Neural progenitor cell (in vitro differentiated cells): ENCODE measurements around the gene TANC1. TPM values are rescaled to one million over a fixed set of nuclear protein-coding genes. Genes with fewer than 3 reads are reported as not detected.

ENCODE experiments used
- DNase-seq: peaks from one replicate; pipeline ENCODE4 v3.0.0-alpha.2; 2016; ENCODE audit warnings: low spot score
- H2AFZ ChIP-seq: fragments of 200-600 bp; sonication (generic); replicated peaks from 2 replicates; pipeline ENCODE4 v1.6.1; 2016; ENCODE audit warnings: antibody characterized with exemption
- H3F3A ChIP-seq: fragments of 200-600 bp; sonication (generic); 2 replicates; pipeline ENCODE4 v1.6.1; 2016; ENCODE audit warnings: antibody characterized with exemption, low read depth
- H3K27ac ChIP-seq: fragments of 200-600 bp; sonication (generic); 2 replicates; pipeline ENCODE4 v1.5.1; 2016; ENCODE audit warnings: mild to moderate bottlenecking
- H3K27me3 ChIP-seq: fragments of 200-600 bp; sonication (generic); 2 replicates; pipeline ENCODE4 v1.6.1; 2016; ENCODE audit warnings: mild to moderate bottlenecking, moderate library complexity
- H3K36me3 ChIP-seq: fragments of 200-600 bp; sonication (generic); 2 replicates; pipeline ENCODE4 v1.5.1; 2016
- H3K4me1 ChIP-seq: fragments of 200-600 bp; sonication (generic); 2 replicates; pipeline ENCODE4 v1.6.1; 2016; ENCODE audit warnings: mixed run types
- H3K4me2 ChIP-seq: fragments of 200-600 bp; sonication (generic); 2 replicates; pipeline ENCODE4 v1.6.1; 2016
- H3K4me3 ChIP-seq: fragments of 200-600 bp; sonication (generic); 2 replicates; pipeline ENCODE4 v1.5.1; 2016
- H3K79me2 ChIP-seq: fragments of 200-600 bp; sonication (generic); 2 replicates; pipeline ENCODE4 v1.6.1; 2016; ENCODE audit warnings: low read depth
- H3K9ac ChIP-seq: fragments of 200-600 bp; sonication (generic); 2 replicates; pipeline ENCODE4 v1.6.1; 2016
- H3K9me3 ChIP-seq: fragments of 200-600 bp; sonication (generic); 2 replicates; pipeline ENCODE4 v1.5.1; 2016; ENCODE audit warnings: low read depth
- H4K20me1 ChIP-seq: fragments of 200-600 bp; sonication (generic); 2 replicates; pipeline ENCODE4 v1.6.1; 2016; ENCODE audit warnings: low read depth
- H3K27ac Mint-ChIP-seq: 3 replicates; pipeline ENCODE4 v1.8.0; 2021; ENCODE audit warnings: mixed read lengths
- H3K27me3 Mint-ChIP-seq: 2 replicates; pipeline ENCODE4 v1.8.0; 2022; ENCODE audit warnings: low read depth, mild to moderate bottlenecking, inconsistent platforms, moderate library complexity, mixed read lengths; ENCODE audit not compliant: insufficient read depth
- H3K36me3 Mint-ChIP-seq: 3 replicates; pipeline ENCODE4 v1.8.0; 2021; ENCODE audit warnings: mixed read lengths
- H3K4me1 Mint-ChIP-seq: 3 replicates; pipeline ENCODE4 v1.8.0; 2021; ENCODE audit warnings: mixed read lengths
- H3K4me3 Mint-ChIP-seq: 3 replicates; pipeline ENCODE4 v1.8.0; 2021; ENCODE audit warnings: mild to moderate bottlenecking, moderate library complexity, mixed read lengths
- H3K9me3 Mint-ChIP-seq: 3 replicates; pipeline ENCODE4 v1.8.0; 2020; ENCODE audit warnings: mixed read lengths
- CTCF ChIP-seq: fragments of 200-600 bp; sonication (generic); IDR thresholded peaks from 2 replicates; pipeline ENCODE4 v1.5.1; 2017; ENCODE audit warnings: antibody characterized with exemption, mild to moderate bottlenecking
- EZH2 ChIP-seq: fragments of 200-600 bp; sonication (generic); IDR thresholded peaks from 2 replicates; pipeline ENCODE4 v1.6.1; 2017; ENCODE audit warnings: antibody characterized with exemption, mild to moderate bottlenecking, moderate library complexity
- EZH2phosphoT487 ChIP-seq: fragments of 200-600 bp; sonication (generic); IDR thresholded peaks from 2 replicates; pipeline ENCODE4 v1.6.1; 2017; ENCODE audit warnings: antibody characterized with exemption
- total RNA-seq: library from RNA; depleted of rRNA; stranded (reverse); fragments of >200 nt; gene quantifications from 2 replicates; pipeline ENCODE4 v1.2.3, GENCODE V29; 2015; ENCODE audit warnings: low replicate concordance

TANC1 gene
- total RNA-seq, 1 donor from 2014 or later, result 11.9 TPM

DNA sequence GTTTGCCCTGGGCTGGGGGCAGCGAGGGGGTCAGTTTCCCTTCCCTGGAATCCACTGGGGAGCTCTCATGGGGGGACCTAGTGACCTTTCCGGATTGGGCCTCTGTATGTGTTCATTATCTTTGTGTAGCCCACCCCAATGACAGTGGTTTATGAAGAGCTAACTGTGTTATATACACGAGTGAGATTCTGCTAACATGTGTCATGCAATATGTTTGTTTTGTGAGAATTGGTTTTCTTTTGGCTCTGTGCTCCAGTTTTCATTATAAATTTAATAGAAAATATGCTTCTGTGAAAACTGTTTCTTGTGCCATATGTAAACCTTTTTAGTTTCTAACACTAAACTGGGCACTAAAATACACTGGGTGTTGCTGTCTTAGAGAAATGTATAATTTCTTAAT is 207.5 kb downstream of the TANC1 start:
- Mint-ChIP-seq H3K4me1 (peaks cover 22% of the 10 kb centered on the region), H3K4me3 (no peak overlapping the region), H3K9me3 (no peaks in the 10 kb centered on the region), H3K27ac (no peak overlapping the region), H3K36me3 (peaks cover 28% of the 10 kb centered on the region), H3K27me3 (peaks cover 7% of the 10 kb centered on the region)
- H3K4me1 ChIP-seq, result peaks cover 6% of the 10 kb centered on the region
- no peaks in the 10 kb centered on the region for H3K79me2 ChIP-seq
- H4K20me1 ChIP-seq, result no peaks in the 10 kb centered on the region
- H2AFZ ChIP-seq, result no peak overlapping the region
- no peaks in the 10 kb centered on the region for H3K36me3 ChIP-seq
- no peaks in the 10 kb centered on the region for H3F3A ChIP-seq
- no peak overlapping the region for H3K27ac ChIP-seq
- no peak for DNase-seq
- H3K27me3 ChIP-seq, result no peaks in the 10 kb centered on the region
- no peak overlapping the region for H3K9ac ChIP-seq
- no peak overlapping the region for H3K4me3 ChIP-seq
- H3K4me2 ChIP-seq, result no peak overlapping the region
- no peaks in the 10 kb centered on the region for H3K9me3 ChIP-seq
- TF ChIP-seq CTCF, result no peak
- TF ChIP-seq EZH2, result no peak
- no peak for TF ChIP-seq EZH2phosphoT487

DNA sequence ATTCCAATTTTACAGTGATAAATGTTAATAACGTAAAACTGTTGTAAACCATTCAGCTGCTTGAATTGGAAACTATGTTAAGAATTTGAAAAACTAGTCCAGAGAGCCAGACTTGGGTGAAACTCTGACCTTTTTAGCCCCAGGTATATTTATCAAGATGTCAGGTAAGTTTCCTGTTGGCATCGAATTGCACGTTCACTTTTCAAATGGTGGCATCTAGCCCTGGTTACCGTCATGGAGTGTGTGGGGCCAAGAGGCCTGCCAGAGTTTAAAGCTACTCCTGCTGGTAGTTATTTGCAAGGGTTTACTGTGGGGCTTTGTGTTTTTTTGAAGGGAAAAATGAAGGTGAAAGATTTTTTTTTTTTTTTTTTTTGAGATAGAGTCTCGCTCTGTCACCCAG is 208.1 kb downstream of the TANC1 start:
- H3K4me2 ChIP-seq, result no peak overlapping the region
- H3K79me2 ChIP-seq, result no peaks in the 10 kb centered on the region
- no peak overlapping the region for H3K4me3 ChIP-seq
- no peaks in the 10 kb centered on the region for H4K20me1 ChIP-seq
- Mint-ChIP-seq H3K27ac (no peak overlapping the region), H3K9me3 (no peaks in the 10 kb centered on the region), H3K27me3 (peaks cover 7% of the 10 kb centered on the region), H3K4me3 (no peak overlapping the region), H3K36me3 (peaks cover 26% of the 10 kb centered on the region), H3K4me1 (peaks cover 22% of the 10 kb centered on the region)
- H3K27ac ChIP-seq, result no peak overlapping the region
- no peaks in the 10 kb centered on the region for H3K9me3 ChIP-seq
- peaks cover 6% of the 10 kb centered on the region for H3K4me1 ChIP-seq
- TF ChIP-seq EZH2phosphoT487 (no peak), EZH2 (no peak), CTCF (no peak)
- no peaks in the 10 kb centered on the region for H3F3A ChIP-seq
- DNase-seq, result no peak
- no peak overlapping the region for H2AFZ ChIP-seq
- no peaks in the 10 kb centered on the region for H3K36me3 ChIP-seq
- no peaks in the 10 kb centered on the region for H3K27me3 ChIP-seq
- no peak overlapping the region for H3K9ac ChIP-seq

GRCh38 chr2:159177357-159177756 is 208.9 kb downstream of the TANC1 start:
- Histone ChIP-seq H3F3A (no peaks in the 10 kb centered on the region), H3K79me2 (no peaks in the 10 kb centered on the region), H3K4me1 (peaks cover 6% of the 10 kb centered on the region), H3K4me2 (no peak overlapping the region), H2AFZ (no peak overlapping the region), H3K9me3 (no peaks in the 10 kb centered on the region), H4K20me1 (no peaks in the 10 kb centered on the region), H3K27ac (no peak overlapping the region), H3K4me3 (no peak overlapping the region), H3K27me3 (no peaks in the 10 kb centered on the region), H3K9ac (no peak overlapping the region), H3K36me3 (no peaks in the 10 kb centered on the region)
- no peak for DNase-seq
- Mint-ChIP-seq H3K4me1 (peaks cover 22% of the 10 kb centered on the region), H3K27me3 (peaks cover 5% of the 10 kb centered on the region), H3K9me3 (no peaks in the 10 kb centered on the region), H3K4me3 (no peak overlapping the region), H3K27ac (no peak overlapping the region), H3K36me3 (peaks cover 22% of the 10 kb centered on the region)
- TF ChIP-seq EZH2phosphoT487 (no peak), EZH2 (no peak), CTCF (no peak)
